ENCODE results near the gene FANCM.

FANCM gene

GRCh38 chr14:45238988-45239387 is 103.3 kb downstream of the FANCM start:
- DNase-seq = no peak

GRCh38 chr14:45242706-45243105 is 107.0 kb downstream of the FANCM start:
- no peak for DNase-seq

GRCh38 chr14:45246151-45246550 is 110.4 kb downstream of the FANCM start:
- DNase-seq = no peak

GRCh38 chr14:45246691-45247090 is 111.0 kb downstream of the FANCM start:
- DNase-seq = no peak

GRCh38 chr14:45247427-45247826 is 111.7 kb downstream of the FANCM start:
- DNase-seq = no peak

- DNase-seq = no peak
Observed at GRCh38 chr14:45249856-45250575, 114.3 kb downstream of the FANCM start.
